Esophagus mucosa (tissue), 1 donor: ENCODE results near the gene FOXN3. TPM values are rescaled to one million over a fixed set of nuclear protein-coding genes. Genes with fewer than 3 reads are reported as not detected.

Experiments used
- ATAC-seq: fragments of 200-7000 bp; cut with Tn5 transposase; one replicate; pipeline ENCODE4 v1.9.1; 2020
- total RNA-seq: library from RNA; stranded (reverse); gene quantifications from one replicate; pipeline ENCODE4 v1.2.4, GENCODE V29; 2023
- donor health status: DM: yes; HTN: yes; CAD: no.

Gene FOXN3
- total RNA-seq, 1 donor from 2014 or later: 40.5 TPM

- ATAC-seq: no peak
Measured at GRCh38 chr14:89190765-89191513, 226.1 kb downstream of the FOXN3 start.

GRCh38 chr14:89188492-89188891, 228.5 kb downstream of the FOXN3 start:
- ATAC-seq: no peak

- ATAC-seq: no peak
Measured at GRCh38 chr14:89187501-89187900, 229.5 kb downstream of the FOXN3 start.

- peak; percentile 34 for ATAC-seq
Measured at GRCh38 chr14:89186856-89187376, 230.1 kb downstream of the FOXN3 start.

- ATAC-seq: peak; percentile 96
Measured at GRCh38 chr14:89185919-89186855, 230.8 kb downstream of the FOXN3 start.

GRCh38 chr14:89184952-89185351, 232.1 kb downstream of the FOXN3 start:
- ATAC-seq: no peak

GRCh38 chr14:89182326-89182725, 234.7 kb downstream of the FOXN3 start:
- no peak for ATAC-seq

GRCh38 chr14:89180546-89180945, 236.5 kb downstream of the FOXN3 start:
- ATAC-seq: no peak

- ATAC-seq: no peak
Measured at GRCh38 chr14:89179891-89180404, 237.1 kb downstream of the FOXN3 start.

- ATAC-seq: no peak
Measured at GRCh38 chr14:89178800-89179535, 238.1 kb downstream of the FOXN3 start.

GRCh38 chr14:89178376-89178775, 238.7 kb downstream of the FOXN3 start:
- ATAC-seq: no peak

- ATAC-seq: no peak
Measured at GRCh38 chr14:89175881-89176799, 240.9 kb downstream of the FOXN3 start.

- no peak for ATAC-seq
Measured at GRCh38 chr14:89171628-89172027, 245.4 kb downstream of the FOXN3 start.

- no peak for ATAC-seq
Measured at GRCh38 chr14:89171168-89171567, 245.9 kb downstream of the FOXN3 start.

- no peak for ATAC-seq
Measured at GRCh38 chr14:89167705-89168104, 249.3 kb downstream of the FOXN3 start.

- no peak for ATAC-seq
Measured at GRCh38 chr14:89166633-89167032, 250.4 kb downstream of the FOXN3 start.

- peak; percentile 41 for ATAC-seq
Measured at GRCh38 chr14:89165189-89166181, 251.5 kb downstream of the FOXN3 start.

GRCh38 chr14:89164168-89165073, 252.6 kb downstream of the FOXN3 start:
- ATAC-seq: no peak
